HG02798 (cell line): ENCODE results near the gene SF1.
A peak's percentile ranks its signal among the peaks of the same experiment; 100 is the strongest.

ENCODE experiments used
- ATAC-seq: cut with Tn5 transposase; IDR thresholded peaks from one replicate; pipeline ENCODE4 v1.9.1; 2021; ENCODE audit warnings: mild to moderate bottlenecking; ENCODE audit not compliant: unreplicated experiment, poor library complexity

Gene SF1

DNA sequence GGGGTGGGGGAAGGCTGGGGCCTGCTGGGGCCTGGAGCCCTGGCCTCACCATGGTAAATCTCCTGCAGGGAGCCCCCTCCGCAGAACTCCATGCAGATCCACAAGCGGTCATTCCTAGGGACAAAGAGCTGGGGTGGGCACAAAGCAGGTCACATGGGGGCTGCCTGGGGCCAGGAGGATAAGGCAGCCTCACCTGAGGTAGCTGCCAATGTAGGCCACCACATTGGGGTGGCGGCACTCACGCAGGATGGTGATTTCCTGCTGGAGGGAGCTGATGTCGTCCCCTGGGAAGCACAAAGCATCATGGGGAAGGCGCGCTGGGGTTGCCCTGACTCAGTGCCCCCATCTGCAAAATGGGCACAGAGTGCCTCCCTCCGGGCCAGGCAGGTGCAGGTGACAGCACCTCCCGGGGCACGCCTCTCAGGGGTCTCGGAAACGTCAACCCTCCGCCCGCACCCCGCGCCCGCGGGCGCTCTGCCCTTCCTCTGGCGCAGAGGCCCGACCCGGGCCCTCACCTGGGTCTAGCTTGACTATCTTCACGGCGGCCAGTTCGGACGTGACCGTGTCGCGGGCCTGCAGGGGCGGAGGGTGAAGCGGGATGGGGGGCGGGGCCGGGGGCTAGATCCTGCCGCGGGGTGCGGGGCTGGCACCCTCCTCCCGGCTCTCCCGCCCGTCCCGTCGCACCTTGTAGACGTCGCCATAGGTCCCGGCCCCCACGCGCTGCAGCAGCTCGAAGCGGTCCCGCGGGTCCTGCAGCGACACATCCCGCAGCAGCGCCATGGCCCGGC, 24.2 kb upstream of the SF1 start:
- peak; percentile 6 for ATAC-seq

DNA sequence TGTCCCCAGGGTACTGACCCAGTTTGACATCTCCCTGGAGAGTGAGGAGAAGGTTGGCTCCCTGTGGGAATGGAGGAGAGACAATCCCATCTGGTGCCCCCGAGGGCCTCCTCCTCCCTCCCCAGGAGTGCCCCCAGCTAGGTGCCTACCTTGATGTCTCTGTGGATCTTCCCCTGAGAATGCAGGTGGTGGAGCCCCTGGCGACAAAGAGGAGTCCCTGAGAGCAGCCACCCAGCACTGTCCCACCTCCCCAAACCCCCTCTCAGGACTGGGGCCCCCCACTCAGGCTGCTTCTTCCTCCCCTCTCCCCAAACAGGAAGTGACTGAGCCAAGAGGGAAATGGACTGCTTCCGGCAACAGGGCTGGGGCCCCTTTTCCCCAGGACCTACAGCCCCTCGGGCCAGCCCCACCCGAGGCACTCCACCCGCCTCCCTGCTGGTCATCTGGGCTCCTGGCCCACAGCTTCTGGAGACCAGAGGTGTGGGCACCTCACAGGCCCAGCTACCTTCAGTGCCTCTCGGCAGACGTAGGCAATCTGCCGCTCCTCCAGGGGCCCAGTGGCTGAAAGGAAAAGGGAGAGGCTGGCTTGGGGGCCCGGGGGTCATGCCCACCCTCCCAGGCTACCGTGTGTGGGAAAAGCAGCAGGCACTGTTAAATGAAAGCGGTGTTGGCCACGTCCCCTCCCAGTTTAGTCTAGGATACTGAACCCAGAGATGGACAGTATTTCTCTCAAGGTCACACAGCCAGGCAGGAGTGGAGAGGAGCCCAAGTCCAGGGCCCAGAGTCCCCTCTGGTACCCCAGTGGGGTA, 23.4 kb upstream of the SF1 start:
- ATAC-seq = no peak

DNA sequence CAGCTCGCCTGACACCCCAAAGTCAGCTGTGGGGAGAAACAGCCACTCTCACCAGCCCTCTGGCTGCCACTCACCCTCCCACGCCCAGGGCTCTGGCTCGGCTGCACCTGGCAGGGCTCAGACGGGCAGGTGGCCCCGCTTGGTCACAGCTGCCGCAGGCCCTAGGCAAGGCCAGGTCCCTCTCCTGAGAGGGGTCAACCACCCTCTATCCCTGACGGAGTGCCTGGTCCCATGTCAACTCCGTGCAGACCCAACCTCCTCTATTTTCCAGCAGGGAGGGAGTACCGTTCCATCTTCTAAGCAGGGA, 22.8 kb upstream of the SF1 start:
- no peak for ATAC-seq

DNA sequence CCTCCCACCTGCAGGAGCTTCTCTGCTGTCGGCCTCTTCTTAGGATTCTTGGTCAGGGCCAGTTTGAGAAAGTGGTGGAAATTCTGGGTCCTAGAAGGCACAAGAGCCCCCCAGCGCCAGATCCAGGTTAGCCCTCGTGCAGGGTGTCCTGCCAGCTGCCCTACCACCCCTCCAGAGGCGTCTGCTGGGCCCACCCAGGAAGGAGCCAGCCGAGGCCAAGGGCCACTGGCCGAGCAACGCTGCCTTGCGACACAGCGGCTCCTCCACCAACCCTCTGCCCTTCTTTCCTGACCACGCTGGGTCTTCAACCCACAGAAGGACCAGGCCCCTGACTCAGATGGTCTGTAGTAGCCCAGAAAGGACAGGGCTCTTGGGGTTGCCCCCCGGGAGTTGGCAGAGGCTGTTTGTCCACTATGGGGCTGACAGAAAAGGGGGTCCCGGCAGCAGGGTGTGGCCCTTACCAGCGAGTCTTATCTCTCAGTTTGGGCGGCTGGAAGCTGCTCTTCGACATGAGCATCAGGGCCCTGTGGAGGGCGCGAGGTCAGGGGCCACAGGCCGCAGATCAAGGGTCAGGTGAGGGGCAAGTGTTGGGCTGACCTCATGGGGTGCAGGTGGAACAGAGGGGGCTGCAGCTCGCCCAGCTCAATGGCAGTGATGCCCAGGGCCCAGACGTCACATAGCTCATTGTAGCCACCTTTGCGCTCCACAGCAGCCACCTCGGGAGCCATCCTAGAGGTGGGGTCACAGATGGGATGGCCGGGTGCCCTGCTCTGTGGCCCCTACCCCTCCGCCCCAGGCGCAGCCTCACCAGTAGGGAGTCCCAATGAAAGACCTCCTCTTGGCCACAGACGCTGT, 22.2 kb upstream of the SF1 start:
- ATAC-seq = no peak

DNA sequence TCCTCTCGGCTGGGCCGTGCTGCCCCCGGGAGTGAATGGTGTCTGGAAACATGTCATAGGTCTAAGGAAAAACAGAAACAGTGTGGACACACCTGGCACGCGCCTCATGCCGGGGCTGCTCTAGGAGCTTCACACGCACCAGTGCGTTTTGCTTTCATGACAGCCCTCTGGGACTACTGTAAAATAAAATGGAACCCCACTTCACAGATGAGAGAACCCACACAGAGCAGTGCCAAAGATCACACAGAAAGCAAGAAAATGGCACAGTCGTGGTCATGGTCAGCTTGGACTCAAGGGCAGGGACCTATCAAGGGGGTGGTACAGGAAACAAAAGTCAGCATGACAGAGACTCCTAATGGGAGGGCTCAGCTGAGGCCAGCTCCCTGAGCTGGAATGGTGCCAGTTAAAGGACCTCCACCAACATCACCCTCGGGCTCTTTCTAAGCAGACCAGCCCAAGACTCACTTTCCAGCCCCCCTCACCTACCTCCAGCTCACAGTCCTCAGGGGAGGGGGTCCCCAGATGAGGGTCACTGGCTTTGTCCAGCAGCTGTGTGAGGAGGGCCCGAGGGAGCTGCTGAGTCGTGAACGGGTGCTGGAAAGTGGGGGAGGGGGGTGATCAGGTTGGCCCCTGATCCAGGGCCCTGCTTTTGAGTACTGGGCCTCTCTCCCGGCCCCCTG, 21.4 kb upstream of the SF1 start:
- no peak for ATAC-seq

- ATAC-seq = no peak
Measured at GRCh38 chr11:64799256-64799622, 20.9 kb upstream of the SF1 start.

DNA sequence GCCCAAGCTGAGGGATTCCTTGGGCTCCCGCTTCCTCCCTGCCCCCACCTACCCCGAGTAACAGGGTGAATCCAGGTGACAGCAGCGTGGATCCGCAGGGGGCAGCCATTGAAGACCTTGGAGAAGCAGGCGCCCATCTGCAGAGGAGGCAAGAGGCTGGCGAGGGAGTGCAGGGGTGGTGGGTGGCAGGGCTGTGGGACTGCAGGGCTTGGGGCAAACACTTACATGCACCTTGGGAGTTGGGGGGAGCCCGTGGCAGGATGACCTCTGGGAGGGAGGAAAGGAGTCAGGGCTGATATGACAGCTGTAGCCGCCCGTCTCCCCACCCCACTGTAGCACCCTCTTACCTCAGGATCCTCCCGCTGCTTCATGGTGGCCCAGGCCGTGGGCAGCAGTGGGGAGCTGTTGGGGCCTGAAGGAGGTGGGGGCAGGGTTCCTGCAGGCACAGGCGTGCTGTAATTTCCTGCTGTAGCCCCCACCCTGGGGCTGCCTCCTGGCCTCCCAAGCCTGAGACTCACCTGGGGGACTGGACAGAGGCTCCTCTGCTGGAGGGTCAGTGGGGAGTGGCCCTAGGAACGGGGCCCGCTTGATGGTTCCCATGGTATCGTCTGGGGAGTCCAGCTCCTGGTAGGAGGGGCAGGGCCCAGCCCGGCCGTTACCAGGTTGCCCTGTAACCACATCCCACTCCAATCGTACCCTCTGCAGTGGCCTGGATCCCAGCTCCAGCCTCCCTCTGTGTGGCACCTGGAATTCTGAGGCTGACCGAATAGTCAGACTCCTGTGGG, 18.6 kb upstream of the SF1 start:
- ATAC-seq = no peak

- ATAC-seq = no peak
Measured at GRCh38 chr11:64796047-64796756, 17.9 kb upstream of the SF1 start.

DNA sequence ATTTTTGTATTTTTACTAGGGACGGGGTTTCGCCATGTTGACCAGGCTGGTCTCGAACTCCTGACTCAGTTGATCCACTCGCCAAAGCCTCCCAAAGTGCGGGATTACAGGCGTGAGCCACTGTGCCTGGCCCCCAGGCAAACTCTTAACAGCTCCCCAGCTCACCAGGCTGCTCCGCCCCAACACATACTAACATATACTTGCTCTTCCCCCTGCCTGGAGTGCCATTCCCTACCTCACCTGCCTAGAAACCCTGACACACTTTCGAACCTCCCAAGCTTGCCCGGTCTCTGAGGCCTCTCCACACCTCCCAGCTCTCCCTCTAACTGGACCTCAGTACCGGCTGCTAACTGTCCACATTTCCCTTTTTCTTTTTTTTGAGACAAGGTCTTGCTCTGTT, 16.2 kb upstream of the SF1 start:
- ATAC-seq = no peak

- no peak for ATAC-seq
Measured at GRCh38 chr11:64793271-64794160, 15.2 kb upstream of the SF1 start.

DNA sequence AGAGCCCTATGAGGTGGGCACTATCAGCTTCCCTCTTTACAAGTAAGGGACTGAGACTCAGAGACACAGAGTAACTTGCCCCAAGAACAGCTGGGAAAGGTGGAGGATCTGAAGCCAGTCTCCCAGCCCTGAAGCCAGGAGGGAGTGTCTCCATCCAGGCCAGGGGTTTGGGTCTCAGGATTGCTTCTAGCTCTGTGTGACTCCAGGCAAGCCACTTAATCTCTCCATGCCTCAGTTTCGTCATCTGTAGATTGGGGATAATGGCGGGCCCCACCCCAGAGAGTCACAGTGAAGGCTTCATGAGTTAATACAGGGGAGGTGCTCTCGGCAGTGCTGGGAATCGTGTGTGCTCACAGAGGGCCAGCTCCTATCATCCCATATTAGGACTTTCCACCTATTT, 14.1 kb upstream of the SF1 start:
- ATAC-seq = no peak

GRCh38 chr11:64791781-64792291, 13.5 kb upstream of the SF1 start:
- no peak for ATAC-seq

DNA sequence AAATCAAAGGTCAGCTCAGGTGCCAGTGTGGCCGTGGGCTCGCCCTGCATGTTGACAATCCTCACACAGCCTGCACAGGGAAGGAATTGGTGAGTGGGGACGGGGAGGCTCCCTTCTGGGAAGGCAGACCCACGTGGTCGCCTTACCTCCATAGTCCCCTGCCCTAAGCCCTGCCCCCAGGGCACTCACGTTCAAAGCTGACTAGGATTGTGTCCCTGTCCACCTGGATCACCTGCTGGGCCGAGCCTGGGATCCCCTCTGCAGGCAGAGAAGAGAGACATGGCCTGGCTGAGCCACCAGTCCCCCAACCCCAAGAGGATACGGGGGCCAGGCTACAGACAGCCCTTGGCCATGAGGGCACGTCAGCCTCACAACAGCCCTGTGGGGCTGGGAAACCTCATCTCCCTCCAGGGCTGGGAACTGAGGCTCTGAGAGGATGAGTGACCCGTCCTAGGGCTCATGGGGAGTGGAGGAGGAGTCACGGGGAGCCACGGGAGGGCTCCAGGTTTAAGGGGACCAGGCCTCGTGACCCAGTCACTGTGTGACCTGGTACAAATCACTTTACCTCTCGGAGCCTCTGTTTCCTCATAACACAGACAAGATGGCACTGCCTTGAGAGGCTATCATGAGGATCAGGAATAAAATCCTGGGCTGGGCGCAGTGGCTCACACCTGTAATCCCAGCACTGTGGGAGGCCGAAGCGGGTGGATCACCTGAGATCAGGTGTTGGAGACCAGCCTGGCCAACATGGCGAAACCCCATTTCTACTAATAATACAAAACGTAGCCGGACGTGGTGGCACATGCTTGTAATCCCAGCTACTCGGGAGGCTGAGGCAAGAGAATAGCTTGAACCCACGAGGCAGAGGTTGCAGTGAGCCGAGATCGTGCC, 12.1 kb upstream of the SF1 start:
- ATAC-seq = no peak

DNA sequence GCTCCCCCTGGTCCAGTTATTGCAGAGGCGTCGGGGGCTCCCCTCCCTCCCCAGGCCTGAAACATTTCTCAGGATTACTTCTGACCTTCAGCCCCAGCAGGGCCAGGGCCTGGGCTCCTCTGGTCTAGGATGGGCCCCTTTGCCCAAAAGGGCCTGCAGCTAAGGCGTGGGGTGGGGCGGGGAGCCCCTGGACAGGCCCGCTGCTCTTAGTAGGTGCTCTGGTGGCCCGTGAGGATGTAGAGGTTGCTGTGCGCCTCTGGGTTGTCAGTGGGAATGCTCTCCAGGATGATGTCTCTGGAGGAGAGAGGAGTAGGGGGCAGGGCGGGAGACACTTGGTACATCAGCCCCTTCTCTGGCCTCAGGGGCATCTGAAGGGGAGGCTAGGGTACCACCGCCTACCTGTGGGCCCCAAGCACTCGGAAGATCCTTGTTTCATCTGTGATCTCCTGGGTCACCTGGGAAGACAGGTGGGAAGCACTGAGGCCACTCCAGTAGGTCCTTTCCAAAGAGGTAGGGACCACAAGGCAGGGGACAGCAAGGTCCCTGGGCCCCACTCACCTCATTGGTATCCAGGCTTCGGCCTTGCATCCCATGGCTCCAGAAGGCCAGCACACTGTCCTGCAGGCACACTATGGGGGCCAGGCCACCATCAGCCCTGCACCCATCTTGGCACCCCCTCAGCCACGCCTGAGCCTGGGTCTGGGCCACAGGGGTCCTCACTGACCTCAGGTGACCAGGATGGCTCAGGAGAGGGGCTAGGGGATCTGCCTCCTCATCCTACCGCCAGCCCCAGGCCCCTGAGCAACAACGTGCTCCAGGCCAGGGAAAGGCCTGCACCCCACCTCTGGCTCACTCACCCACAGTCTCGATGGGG, 11.2 kb upstream of the SF1 start:
- no peak for ATAC-seq

DNA sequence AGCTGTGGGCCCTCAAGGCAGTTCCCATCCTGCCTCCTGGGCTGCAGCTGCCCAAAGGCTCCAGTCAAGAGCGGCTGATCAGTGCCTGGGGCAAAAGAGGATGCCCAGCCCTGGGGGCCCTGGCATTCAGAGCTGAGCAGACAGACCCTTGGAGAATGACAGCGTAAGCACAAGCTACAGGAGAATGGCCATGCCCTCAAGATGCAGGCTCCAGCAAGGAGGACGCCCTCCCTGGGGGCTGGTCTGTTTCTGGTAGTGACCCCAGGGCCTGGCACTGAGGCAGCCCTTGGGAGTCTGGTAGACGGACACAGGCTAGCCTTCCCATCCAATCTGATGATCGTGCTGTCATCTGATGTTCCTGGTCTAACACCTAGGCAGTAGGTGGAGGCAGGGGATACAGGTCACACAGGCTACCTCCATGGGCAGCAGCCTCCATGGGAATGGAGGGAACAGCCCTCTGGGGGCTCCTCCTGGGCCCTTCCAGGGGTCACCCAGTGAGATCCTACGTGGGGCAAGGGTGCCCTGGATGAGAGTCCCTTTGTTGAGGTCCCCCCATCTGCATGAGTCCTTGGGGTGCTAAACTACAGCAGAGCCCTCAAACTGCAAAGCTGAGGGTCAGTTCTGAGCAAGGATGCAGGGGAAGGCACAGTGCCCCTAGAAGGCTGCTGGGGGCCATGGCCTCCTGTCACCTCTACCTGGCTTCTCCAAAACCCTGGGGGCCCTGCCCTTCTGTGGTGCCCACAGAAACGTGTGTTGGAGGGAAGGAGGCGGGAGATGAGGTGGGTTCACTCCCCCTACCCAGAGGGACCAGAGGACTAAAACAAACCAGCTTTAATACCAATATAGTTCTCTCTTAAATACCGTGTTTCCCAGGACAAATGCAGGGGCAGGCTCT, 10.2 kb upstream of the SF1 start:
- no peak for ATAC-seq
